Neural cell (in vitro differentiated cells): ENCODE data around the gene MGAT5. TPM values are rescaled to one million over a fixed set of nuclear protein-coding genes. Genes with fewer than 3 reads are reported as not detected.

Experiments used
- H2AFZ ChIP-seq: fragments of 200-600, 300-800 bp; sonication (generic), shearing (Covaris generic); 2 replicates; pipeline ENCODE4 v1.6.0; 2014; ENCODE audit warnings: low read depth, mild to moderate bottlenecking, antibody characterized with exemption, low read length, moderate library complexity
- H3F3A ChIP-seq: fragments of 200-600 bp; shearing (Covaris generic); 2 replicates; pipeline ENCODE4 v1.6.1; 2016; ENCODE audit warnings: mild to moderate bottlenecking, moderate library complexity, mixed read lengths, antibody characterized with exemption, low read length; ENCODE audit not compliant: insufficient read depth, poor library complexity, severe bottlenecking
- H3K27ac ChIP-seq: fragments of 200-600, 300-800 bp; sonication (generic), shearing (Covaris generic); 2 replicates; pipeline ENCODE4 v1.5.1; 2014; ENCODE audit warnings: mild to moderate bottlenecking, low read length, moderate library complexity
- H3K27me3 ChIP-seq: fragments of 300-800, 200-600 bp; sonication (generic), shearing (Covaris generic); 2 replicates; pipeline ENCODE4 v1.6.0; 2014; ENCODE audit warnings: mild to moderate bottlenecking, low read depth, low read length, moderate library complexity; ENCODE audit not compliant: insufficient read depth
- H3K36me3 ChIP-seq: fragments of 300-800, 200-600 bp; sonication (generic), shearing (Covaris generic); 2 replicates; pipeline ENCODE4 v1.5.1; 2014; ENCODE audit warnings: mild to moderate bottlenecking, antibody characterized with exemption, low read length, moderate library complexity; ENCODE audit not compliant: insufficient read depth
- H3K4me2 ChIP-seq: fragments of 300-800, 200-600 bp; sonication (generic), shearing (Covaris generic); 2 replicates; pipeline ENCODE4 v1.6.0; 2014; ENCODE audit warnings: mild to moderate bottlenecking, low read length
- H3K4me3 ChIP-seq: fragments of 300-800, 200-600 bp; sonication (generic), shearing (Covaris generic); 2 replicates; pipeline ENCODE4 v1.5.1; 2014; ENCODE audit warnings: mild to moderate bottlenecking, low read length, moderate library complexity
- H3K79me2 ChIP-seq: fragments of 200-600 bp; shearing (Covaris generic); replicated peaks from 2 replicates; pipeline ENCODE4 v1.6.0; 2014; ENCODE audit warnings: mild to moderate bottlenecking, low read length, moderate library complexity; ENCODE audit not compliant: insufficient read depth
- H3K9ac ChIP-seq: fragments of 300-800, 200-600 bp; sonication (generic), shearing (Covaris generic); 2 replicates; pipeline ENCODE4 v1.6.1; 2016; ENCODE audit warnings: mild to moderate bottlenecking, low read length, mixed read lengths
- H3K9me2 ChIP-seq: fragments of 200-600 bp; shearing (Covaris generic); 2 replicates; pipeline ENCODE4 v1.6.1; 2016; ENCODE audit warnings: mild to moderate bottlenecking, low read length, mixed read lengths; ENCODE audit not compliant: insufficient read depth
- H3K9me3 ChIP-seq: fragments of 200-600, 300-800 bp; sonication (generic), shearing (Covaris generic); 2 replicates; pipeline ENCODE4 v1.6.1; 2016; ENCODE audit warnings: mild to moderate bottlenecking, mixed run types, low read length, moderate library complexity, mixed read lengths
- H4K20me1 ChIP-seq: fragments of 200-600 bp; shearing (Covaris generic); 2 replicates; pipeline ENCODE4 v1.6.1; 2016; ENCODE audit warnings: mild to moderate bottlenecking, mixed run types; ENCODE audit not compliant: insufficient read depth
- CTCF ChIP-seq: fragments of 450-650 bp; IDR thresholded peaks from 2 replicates; pipeline ENCODE4 v1.5.1; 2014; ENCODE audit warnings: antibody characterized with exemption, mild to moderate bottlenecking, moderate library complexity; ENCODE audit not compliant: poor library complexity, severe bottlenecking
- EP300 ChIP-seq: fragments of 450-650 bp; conservative IDR thresholded peaks from 2 replicates; pipeline ENCODE4 v1.6.1; 2014; ENCODE audit warnings: antibody characterized with exemption, mild to moderate bottlenecking, moderate library complexity; ENCODE audit not compliant: poor library complexity, severe bottlenecking
- EZH2 ChIP-seq: fragments of 200-600, 300-800 bp; shearing (Covaris generic), sonication (generic); IDR thresholded peaks from 2 replicates; pipeline ENCODE4 v1.6.1; 2014; ENCODE audit warnings: antibody characterized with exemption, low read length, borderline replicate concordance, mild to moderate bottlenecking; ENCODE audit not compliant: insufficient read depth, poor library complexity, severe bottlenecking
- MXI1 ChIP-seq: fragments of 450-650 bp; conservative IDR thresholded peaks from 2 replicates; pipeline ENCODE4 v1.6.1; 2014; ENCODE audit warnings: antibody characterized with exemption, mild to moderate bottlenecking; ENCODE audit not compliant: poor library complexity, severe bottlenecking
- POLR2AphosphoS5 ChIP-seq: IDR thresholded peaks from 2 replicates; pipeline ENCODE4 v1.6.1; 2012
- RAD21 ChIP-seq: fragments of 450-650 bp; conservative IDR thresholded peaks from 2 replicates; pipeline ENCODE4 v1.6.1; 2014; ENCODE audit warnings: antibody characterized with exemption, mild to moderate bottlenecking, moderate library complexity
- SMC3 ChIP-seq: fragments of 450-650 bp; conservative IDR thresholded peaks from 2 replicates; pipeline ENCODE4 v1.6.1; 2014; ENCODE audit warnings: antibody characterized with exemption, mild to moderate bottlenecking, moderate library complexity; ENCODE audit not compliant: poor library complexity
- TAF1 ChIP-seq: IDR thresholded peaks from 2 replicates; pipeline ENCODE4 v1.6.1; 2012; ENCODE audit warnings: low read depth
- polyA plus RNA-seq: library from polyadenylated mRNA; depleted of rRNA; stranded (reverse); fragments of >200 nt; gene quantifications from 2 replicates; pipeline ENCODE4 v1.2.3, GENCODE V29; 2014
- TF ChIP-seq, protein P1 (sequence below): IDR thresholded peaks from 2 replicates; pipeline ENCODE4 v1.6.1; 2012; ENCODE audit warnings: borderline replicate concordance

Gene MGAT5
- polyA plus RNA-seq, 1 donor from 2014 or later: 40.9 TPM

GRCh38 chr2:134375935-134376334 lies 122.1 kb downstream of the MGAT5 start:
- Histone ChIP-seq H3K27ac (no peak overlapping the region), H3K27me3 (no peaks in the 10 kb centered on the region), H3K36me3 (no peaks in the 10 kb centered on the region)

DNA sequence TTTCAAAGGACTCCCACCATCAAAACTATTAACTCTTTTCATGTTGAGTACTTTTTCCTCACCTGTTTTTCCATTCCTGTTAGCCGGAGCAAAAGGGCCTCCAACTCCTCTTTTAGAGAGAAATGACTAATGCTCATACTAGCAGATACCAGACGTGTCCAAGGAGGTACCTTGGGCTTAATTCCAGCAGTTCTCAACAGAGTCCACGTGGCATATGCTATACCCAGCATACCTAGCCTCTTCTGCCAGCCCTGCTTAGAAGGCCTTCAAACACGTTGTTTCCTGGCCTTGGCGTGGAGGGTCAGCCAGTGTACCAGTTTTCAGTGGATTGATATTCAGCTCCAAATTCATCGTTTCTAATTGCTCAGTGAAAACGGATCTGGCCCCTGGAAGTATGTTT lies 123.9 kb downstream of the MGAT5 start:
- Histone ChIP-seq H3K9me2 (no peaks in the 10 kb centered on the region), H3K4me2 (no peak overlapping the region), H2AFZ (no peak overlapping the region), H3K27ac (no peak overlapping the region), H3F3A (no peaks in the 10 kb centered on the region), H3K4me3 (no peak overlapping the region), H3K79me2 (no peaks in the 10 kb centered on the region), H3K36me3 (no peaks in the 10 kb centered on the region), H3K27me3 (no peaks in the 10 kb centered on the region), H3K9me3 (no peaks in the 10 kb centered on the region), H4K20me1 (no peaks in the 10 kb centered on the region), H3K9ac (no peak overlapping the region)
- TF ChIP-seq MXI1 (no peak), EP300 (no peak), RAD21 (no peak), TAF1 (no peak), SMC3 (no peak), EZH2 (no peak), CTCF (no peak), POLR2AphosphoS5 (no peak)
- TF ChIP-seq, protein P1, sequence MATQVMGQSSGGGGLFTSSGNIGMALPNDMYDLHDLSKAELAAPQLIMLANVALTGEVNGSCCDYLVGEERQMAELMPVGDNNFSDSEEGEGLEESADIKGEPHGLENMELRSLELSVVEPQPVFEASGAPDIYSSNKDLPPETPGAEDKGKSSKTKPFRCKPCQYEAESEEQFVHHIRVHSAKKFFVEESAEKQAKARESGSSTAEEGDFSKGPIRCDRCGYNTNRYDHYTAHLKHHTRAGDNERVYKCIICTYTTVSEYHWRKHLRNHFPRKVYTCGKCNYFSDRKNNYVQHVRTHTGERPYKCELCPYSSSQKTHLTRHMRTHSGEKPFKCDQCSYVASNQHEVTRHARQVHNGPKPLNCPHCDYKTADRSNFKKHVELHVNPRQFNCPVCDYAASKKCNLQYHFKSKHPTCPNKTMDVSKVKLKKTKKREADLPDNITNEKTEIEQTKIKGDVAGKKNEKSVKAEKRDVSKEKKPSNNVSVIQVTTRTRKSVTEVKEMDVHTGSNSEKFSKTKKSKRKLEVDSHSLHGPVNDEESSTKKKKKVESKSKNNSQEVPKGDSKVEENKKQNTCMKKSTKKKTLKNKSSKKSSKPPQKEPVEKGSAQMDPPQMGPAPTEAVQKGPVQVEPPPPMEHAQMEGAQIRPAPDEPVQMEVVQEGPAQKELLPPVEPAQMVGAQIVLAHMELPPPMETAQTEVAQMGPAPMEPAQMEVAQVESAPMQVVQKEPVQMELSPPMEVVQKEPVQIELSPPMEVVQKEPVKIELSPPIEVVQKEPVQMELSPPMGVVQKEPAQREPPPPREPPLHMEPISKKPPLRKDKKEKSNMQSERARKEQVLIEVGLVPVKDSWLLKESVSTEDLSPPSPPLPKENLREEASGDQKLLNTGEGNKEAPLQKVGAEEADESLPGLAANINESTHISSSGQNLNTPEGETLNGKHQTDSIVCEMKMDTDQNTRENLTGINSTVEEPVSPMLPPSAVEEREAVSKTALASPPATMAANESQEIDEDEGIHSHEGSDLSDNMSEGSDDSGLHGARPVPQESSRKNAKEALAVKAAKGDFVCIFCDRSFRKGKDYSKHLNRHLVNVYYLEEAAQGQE: no peak

More at GRCh38 chr2:134375935-134376334, 122.1 kb downstream of the MGAT5 start:
- Histone ChIP-seq H2AFZ (no peak overlapping the region), H3K9me3 (no peaks in the 10 kb centered on the region), H3F3A (no peaks in the 10 kb centered on the region), H3K9me2 (no peaks in the 10 kb centered on the region), H3K4me2 (no peak overlapping the region), H3K4me3 (no peak overlapping the region), H4K20me1 (no peaks in the 10 kb centered on the region), H3K79me2 (no peaks in the 10 kb centered on the region), H3K9ac (no peak overlapping the region)
- TF ChIP-seq, protein P1: no peak
- TF ChIP-seq POLR2AphosphoS5 (no peak), TAF1 (no peak), EZH2 (no peak), EP300 (no peak), CTCF (no peak), RAD21 (no peak), SMC3 (no peak), MXI1 (no peak)
